Peyer's patch (tissue), 4 donors: ENCODE measurements around the gene HBEGF.

Source experiments
- CTCF ChIP-seq, 6 experiments: fragments of 450-650 bp in 4 of 6; fragments of 200-600 bp in 2 of 6; sonication (generic) in 1 of 6; IDR thresholded peaks; one replicate each; pipeline ENCODE4 v1.5.1; 2017 to 2019; ENCODE audit warnings: antibody characterized with exemption in 6 of 6, mild to moderate bottlenecking in 3 of 6, moderate library complexity in 1 of 6
- POLR2A ChIP-seq, 2 donors: fragments of 450-650 bp; IDR thresholded peaks; one replicate each; pipeline ENCODE4 v1.5.1; 2017; ENCODE audit warnings: antibody characterized with exemption in 2 of 2, mild to moderate bottlenecking in 2 of 2, moderate library complexity in 2 of 2

GRCh38 chr5:140360101-140360500 is 13.7 kb upstream of the HBEGF start, which contains the start of gene SLC4A9:
- TF ChIP-seq CTCF (IDR thresholded peaks at IDR 0.05) (no peak), POLR2A (IDR thresholded peaks at IDR 0.05) (no peak)
